NOMO-1 treated with dmso at 0.1 percent for 144 hours (cell line): Measurements from ENCODE around the gene ADCY1.
"Not testable (repeated sequence)": the region's sequence is repeated elsewhere in the genome, so short reads cannot be mapped to it uniquely, and the experiment has no call there.

Experiments used
- DNase-seq: peaks from one replicate; lab custom pipeline; 2025; ENCODE audit not compliant: unreplicated experiment; lab: John Stamatoyannopoulos, UW

The ADCY1 gene

GRCh38 chr7:45573661-45574415, at the start of gene ADCY1:
TSS of gene ADCY1 (plus strand) at chr7:45574368. CDS start at chr7:45574544, 176 bp downstream.
- no peak for DNase-seq

DNA sequence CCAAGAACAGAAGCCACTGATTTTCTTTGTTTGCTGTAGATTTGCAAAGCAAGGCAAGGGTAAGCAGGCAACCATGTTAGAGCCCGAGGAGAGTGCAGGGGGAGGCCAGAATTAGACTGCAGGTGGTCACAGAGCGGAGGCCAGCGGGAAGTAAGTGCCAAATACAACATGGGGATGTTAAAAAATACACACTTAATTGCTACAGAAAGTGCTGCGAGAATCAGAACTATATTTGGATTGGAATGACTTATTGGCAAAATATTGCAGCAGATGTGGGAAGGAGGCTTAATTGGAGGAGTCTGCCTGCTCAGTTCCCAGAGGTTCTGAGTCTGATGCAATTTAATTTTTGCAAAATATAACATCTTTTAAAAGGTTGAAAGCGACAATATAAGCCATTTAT, 49.7 kb upstream of the ADCY1 start:
- no peak for DNase-seq

DNA sequence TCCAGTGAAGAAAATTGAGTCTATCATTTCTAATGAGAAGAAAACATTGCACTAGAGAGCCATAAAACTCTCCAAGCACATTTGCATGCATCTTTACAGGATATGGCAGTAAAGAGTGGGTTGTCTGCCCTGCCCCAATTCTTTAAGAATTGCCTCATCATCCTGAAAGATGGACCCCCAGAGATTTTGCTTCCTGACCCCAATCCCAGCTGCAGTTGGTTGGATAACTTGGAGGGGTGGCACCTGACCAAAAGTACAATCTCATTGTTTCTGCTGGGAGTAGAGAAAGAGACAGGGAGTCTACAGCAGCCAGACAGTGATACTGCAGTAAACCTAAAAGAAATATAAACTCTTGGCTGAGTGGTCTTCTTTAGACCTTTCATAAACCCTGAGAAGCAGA, 49.1 kb upstream of the ADCY1 start:
- no peak for DNase-seq

DNA sequence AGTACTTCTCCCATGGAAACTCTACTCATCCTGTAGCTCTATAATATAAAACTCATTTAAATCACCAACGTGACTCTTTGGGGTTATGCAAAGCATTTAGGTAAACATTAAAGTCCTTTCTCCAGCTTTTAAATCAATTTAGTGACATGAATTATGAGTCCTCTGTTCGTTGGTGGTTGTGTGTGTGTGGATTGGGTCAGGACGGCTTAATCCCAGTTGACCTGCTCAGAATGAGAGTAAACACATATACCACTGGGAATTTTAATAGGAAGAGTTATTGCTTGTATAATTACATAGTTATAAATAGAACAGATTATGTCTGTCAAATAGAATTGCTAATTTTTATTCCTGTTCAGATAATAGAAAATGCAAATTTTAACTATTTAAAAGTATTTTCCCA, 30.7 kb upstream of the ADCY1 start:
- DNase-seq = no peak

DNA sequence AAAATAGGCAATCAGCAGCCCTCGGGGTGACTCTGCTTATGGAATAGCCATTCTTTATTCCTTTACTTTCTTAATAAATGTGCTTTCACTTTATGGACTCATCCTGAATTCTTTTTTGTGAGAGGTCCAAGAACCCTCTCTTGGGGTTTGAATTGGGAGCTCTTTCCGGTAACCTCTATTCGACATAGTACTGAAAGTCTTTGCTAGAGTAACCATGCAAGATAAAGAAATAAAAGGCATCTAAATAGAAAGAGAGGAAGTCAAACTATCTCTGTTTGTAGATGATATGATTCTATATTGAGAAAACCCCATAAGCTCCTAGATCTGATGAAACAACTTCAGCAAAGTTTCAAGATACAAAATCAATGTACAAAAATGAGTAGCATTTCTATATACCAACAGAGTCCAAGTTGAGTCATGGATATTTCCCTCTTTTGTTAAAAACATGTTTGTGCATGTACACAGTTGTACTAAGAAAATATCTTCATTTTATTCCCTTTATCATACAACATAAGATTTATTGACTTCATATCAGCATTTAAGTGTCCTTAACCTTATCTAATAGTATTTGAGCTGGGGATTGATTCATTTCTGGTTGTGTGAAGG, 29.0 kb upstream of the ADCY1 start:
- not testable (repeated sequence) for DNase-seq

GRCh38 chr7:45548917-45549316, 25.3 kb upstream of the ADCY1 start:
- not testable (repeated sequence) for DNase-seq

- DNase-seq = no peak
Measured at GRCh38 chr7:45563401-45563800, 10.8 kb upstream of the ADCY1 start.

DNA sequence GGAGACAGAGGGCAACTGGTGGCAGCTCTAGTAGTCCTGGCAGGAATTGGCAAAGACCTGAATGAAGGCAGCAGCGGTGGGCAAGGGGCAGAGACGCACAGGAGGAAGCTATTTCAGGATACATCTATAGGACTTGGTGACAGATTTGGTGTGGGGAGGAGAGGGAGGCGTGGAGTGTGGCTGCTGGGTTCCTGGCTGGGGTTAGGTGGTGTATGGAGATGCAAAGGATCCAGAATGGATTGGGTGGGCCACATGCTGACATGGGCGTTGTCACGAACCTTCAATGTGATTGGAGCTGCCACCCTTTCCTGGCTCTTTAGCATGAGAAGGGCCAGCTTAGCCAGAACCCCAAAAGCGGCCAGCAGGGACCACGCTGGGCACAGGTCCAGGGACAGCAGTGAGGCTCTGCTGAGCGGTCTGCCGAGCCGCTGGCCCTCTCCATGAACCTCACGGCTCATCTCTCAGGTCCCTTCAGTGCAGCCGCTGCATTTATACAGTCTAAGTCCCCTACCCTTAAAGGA, 10.2 kb upstream of the ADCY1 start:
- no peak for DNase-seq

GRCh38 chr7:45564485-45564884, 9.7 kb upstream of the ADCY1 start:
- no peak for DNase-seq

- no peak for DNase-seq
Measured at GRCh38 chr7:45564886-45565455, 9.2 kb upstream of the ADCY1 start.

GRCh38 chr7:45566386-45566785, 7.8 kb upstream of the ADCY1 start:
- no peak for DNase-seq

- no peak for DNase-seq
Measured at GRCh38 chr7:45566961-45567360, 7.2 kb upstream of the ADCY1 start.

DNA sequence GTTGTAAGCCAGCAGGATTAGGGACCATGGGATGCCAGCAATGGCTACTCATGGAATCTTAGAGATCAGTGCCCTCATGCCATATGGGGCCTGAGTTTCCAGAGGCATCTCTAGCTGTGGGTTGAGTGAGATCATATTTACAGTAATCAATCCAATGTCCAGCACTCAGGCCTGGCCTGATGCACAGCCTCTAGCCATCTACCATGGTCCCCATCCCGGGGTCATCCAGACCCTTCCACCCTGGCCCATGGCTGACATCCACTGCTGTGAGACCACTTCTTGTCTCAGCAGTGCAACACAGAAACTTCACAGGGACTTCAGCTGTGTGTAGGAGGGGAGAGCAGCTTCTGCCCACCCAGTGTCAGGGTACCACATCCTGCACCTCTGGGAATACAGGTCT, 6.5 kb upstream of the ADCY1 start:
- DNase-seq = no peak

DNA sequence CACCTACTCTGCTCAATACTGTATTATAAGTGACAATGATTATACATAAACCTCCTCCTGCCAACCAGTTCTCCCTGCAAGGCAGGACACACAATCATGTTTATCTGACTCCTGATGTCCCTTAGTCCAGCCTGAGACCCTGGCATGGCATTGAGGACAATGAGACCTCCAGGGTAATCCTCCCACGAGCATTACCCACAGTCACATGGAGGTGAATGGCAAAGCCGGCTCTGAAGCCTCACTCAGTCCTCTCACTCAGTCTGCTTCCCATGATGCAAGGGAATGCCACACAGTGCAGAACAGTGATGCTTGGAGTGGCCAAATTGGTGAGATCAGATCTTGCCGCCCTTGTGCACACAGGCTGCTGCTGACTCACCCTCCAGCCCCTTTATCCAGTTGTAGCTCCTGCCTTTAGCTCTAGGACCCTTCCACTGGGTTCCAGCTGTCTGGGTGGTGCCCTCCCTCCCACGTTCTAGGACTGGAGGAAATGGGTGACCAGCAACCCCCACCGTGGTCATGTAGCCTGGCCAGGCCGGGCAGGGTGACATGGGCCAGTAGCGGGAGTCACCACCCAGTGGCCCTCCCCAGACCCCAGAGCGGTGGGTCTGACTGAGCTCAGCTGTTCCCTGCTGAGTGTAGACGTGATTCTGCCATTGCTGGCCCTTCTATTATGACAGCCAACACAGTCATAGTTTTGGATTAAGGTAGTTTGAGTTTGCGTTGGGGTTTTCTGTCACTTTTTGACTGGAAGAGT, 5.5 kb upstream of the ADCY1 start:
- no peak for DNase-seq

- DNase-seq = no peak
Measured at GRCh38 chr7:45569290-45569685, 4.9 kb upstream of the ADCY1 start.

GRCh38 chr7:45570797-45571196, 3.4 kb upstream of the ADCY1 start:
- DNase-seq = no peak

- DNase-seq = no peak
Measured at GRCh38 chr7:45573204-45573603, 964 bp upstream of the ADCY1 start.

DNA sequence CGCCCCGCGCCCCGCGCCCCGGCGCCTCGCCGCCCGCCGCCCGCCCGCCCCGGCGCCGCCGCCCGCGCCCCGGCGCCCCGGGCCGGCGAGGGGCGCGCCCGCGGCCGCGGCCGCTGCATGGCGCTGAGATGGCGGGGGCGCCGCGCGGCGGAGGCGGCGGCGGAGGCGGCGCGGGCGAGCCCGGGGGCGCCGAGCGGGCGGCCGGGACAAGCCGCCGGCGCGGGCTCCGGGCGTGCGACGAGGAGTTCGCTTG, 174 bp downstream of the ADCY1 start:
- DNase-seq = no peak

DNA sequence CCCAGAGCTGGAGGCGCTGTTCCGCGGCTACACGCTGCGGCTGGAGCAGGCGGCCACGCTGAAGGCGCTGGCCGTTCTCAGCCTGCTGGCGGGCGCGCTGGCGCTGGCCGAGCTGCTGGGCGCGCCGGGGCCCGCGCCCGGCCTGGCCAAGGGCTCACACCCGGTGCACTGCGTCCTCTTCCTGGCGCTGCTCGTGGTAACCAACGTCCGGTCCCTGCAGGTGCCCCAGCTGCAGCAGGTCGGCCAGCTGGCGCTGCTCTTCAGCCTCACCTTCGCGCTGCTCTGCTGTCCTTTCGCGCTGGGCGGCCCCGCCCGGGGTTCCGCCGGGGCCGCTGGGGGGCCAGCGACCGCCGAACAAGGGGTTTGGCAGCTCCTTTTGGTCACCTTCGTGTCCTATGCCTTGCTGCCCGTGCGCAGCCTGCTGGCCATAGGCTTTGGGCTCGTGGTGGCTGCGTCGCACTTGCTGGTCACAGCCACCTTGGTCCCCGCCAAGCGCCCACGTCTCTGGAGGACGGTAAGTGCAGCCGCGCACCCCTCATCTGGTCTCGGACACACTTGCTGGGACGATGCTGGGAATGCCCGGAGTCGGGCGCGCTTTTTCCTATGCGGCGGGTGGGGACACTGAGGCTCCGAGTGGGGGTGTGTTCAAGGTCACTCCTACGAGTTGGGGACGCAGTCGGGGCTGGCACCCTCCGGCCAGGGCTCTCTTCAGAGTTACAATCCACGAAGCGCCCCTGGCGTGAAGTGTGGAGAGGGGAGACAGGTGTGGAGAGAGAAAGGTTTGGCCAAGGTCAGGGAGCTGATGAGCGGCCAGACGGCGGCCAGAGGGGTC, 717 bp downstream of the ADCY1 start:
- DNase-seq = peak; percentile 25

- DNase-seq = no peak
Measured at GRCh38 chr7:45575501-45576248, 1.5 kb downstream of the ADCY1 start.
